Measurements from ENCODE around the gene ADGRG4. TPM values are rescaled to one million over a fixed set of nuclear protein-coding genes. Genes with fewer than 3 reads are reported as not detected.

Gene ADGRG4
- total and polyA plus RNA-seq, 2 donors (not counting 1 experiment from before 2014, with no cell fraction given): 0.03 TPM; not detected in 1

DNA sequence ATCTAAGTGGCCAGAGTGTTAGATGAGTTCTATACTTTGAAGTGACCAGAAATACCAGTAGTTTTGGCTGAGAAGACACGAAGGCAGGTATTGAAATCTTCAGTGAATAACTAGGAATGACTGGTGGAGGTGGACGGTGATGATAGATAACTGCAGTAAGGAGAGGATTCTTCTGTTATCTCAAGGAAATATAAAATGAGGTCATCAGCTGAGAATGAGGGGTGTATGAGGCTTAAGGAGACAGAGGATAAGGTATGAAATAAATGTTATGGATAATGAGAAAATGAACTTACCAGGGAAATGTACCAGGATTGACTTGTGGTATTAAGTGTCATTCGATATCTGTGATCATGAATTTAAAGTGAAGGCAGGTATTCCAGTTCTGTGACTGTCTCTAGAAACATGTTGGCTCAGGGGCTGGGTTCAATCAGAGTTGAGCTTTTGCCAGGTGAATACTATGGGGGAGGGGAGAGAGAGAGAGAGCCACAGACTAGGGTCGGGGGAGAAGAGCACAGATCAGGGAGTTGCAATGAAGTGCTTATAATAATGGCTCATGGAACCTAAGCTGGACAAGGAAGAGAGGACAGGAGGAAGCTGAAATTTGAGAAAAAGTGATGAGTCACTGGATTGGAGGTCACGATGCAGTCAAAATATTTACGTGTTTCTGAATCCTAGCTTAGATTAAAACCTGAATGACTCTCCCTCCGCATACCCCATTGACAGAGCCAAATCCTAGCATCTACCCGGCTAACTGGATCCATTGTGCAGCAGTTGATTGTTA is 149.5 kb downstream of the ADGRG4 start:
- H2AFZ ChIP-seq (ENCODE audit: low read length): no peak overlapping the region
- H3K27me3 ChIP-seq (ENCODE audit: control insufficient read depth, insufficient read depth, low read length): no peaks in the 10 kb centered on the region
- H3K36me3 ChIP-seq (ENCODE audit: control insufficient read depth, insufficient read depth, low read length): no peaks in the 10 kb centered on the region
- TF ChIP-seq EZH2 (IDR thresholded peaks at IDR 0.05; ENCODE audit: low read length, missing control alignments): no peak
- TF ChIP-seq, protein P1, sequence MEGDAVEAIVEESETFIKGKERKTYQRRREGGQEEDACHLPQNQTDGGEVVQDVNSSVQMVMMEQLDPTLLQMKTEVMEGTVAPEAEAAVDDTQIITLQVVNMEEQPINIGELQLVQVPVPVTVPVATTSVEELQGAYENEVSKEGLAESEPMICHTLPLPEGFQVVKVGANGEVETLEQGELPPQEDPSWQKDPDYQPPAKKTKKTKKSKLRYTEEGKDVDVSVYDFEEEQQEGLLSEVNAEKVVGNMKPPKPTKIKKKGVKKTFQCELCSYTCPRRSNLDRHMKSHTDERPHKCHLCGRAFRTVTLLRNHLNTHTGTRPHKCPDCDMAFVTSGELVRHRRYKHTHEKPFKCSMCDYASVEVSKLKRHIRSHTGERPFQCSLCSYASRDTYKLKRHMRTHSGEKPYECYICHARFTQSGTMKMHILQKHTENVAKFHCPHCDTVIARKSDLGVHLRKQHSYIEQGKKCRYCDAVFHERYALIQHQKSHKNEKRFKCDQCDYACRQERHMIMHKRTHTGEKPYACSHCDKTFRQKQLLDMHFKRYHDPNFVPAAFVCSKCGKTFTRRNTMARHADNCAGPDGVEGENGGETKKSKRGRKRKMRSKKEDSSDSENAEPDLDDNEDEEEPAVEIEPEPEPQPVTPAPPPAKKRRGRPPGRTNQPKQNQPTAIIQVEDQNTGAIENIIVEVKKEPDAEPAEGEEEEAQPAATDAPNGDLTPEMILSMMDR (conservative IDR thresholded peaks at IDR 0.05 in 1 of 2, IDR thresholded peaks at IDR 0.05 in 1 of 2; ENCODE audit: low read depth in 1 of 2, low read length in 2 of 2): no peak
- no peak overlapping the region for H3K4me3 ChIP-seq (replicated peaks in 1 of 4; ENCODE audit: control extremely low read depth in 1 of 4, insufficient read depth in 1 of 4, low read depth in 3 of 4, low read length in 4 of 4)
- no peaks in the 10 kb centered on the region for H4K20me1 ChIP-seq (ENCODE audit: control insufficient read depth, extremely low read depth, insufficient read depth, low read length)
- no peak overlapping the region for H3K4me2 ChIP-seq (ENCODE audit: extremely low read depth, insufficient read depth, low read length)
- H3K4me1 ChIP-seq (ENCODE audit: control insufficient read depth, extremely low read depth, insufficient read depth, low read length): no peaks in the 10 kb centered on the region
- no peaks in the 10 kb centered on the region for H3K79me2 ChIP-seq (ENCODE audit: control insufficient read depth, insufficient read depth, low read length)
- no peak for DNase-seq (ENCODE audit: low read depth in 2 of 2)
- H3K27ac ChIP-seq (ENCODE audit: insufficient read depth, low read length): no peak overlapping the region
- no peaks in the 10 kb centered on the region for H3K9me3 ChIP-seq (ENCODE audit: control insufficient read depth, insufficient read depth, low read depth, low read length)
- no peak overlapping the region for H3K9ac ChIP-seq (ENCODE audit: insufficient read depth, low read length)

DNA sequence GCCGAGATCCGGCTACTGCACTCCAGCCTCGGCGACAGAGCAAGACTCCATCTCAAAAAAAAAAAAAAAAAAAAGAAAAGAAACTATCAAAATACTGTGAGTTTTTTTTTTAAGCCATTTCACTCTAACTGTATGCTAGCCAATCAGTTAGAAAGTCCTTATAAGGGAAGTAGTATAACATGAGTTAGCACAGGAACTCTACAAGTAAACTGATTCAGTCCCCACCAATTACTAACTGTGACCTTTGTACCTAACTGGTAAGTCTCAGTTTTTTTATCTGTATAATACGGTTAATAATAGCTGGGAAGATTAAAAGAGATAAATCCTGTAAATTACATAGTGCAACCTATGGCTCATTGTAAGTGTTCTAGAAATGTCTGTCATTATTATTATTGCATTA is 151.9 kb downstream of the ADGRG4 start:
- TF ChIP-seq EZH2 (IDR thresholded peaks at IDR 0.05; ENCODE audit: low read length, missing control alignments): no peak
- TF ChIP-seq, protein P1 (conservative IDR thresholded peaks at IDR 0.05 in 1 of 2, IDR thresholded peaks at IDR 0.05 in 1 of 2; ENCODE audit: low read depth in 1 of 2, low read length in 2 of 2): no peak
- DNase-seq (ENCODE audit: low read depth in 2 of 2): no peak
- Histone ChIP-seq H3K27ac (ENCODE audit: insufficient read depth, low read length) (no peak overlapping the region), H3K4me3 (replicated peaks in 1 of 4; ENCODE audit: control extremely low read depth in 1 of 4, insufficient read depth in 1 of 4, low read depth in 3 of 4, low read length in 4 of 4) (no peak overlapping the region), H3K79me2 (ENCODE audit: control insufficient read depth, insufficient read depth, low read length) (no peaks in the 10 kb centered on the region), H3K27me3 (ENCODE audit: control insufficient read depth, insufficient read depth, low read length) (no peaks in the 10 kb centered on the region), H2AFZ (ENCODE audit: low read length) (no peak overlapping the region), H3K9me3 (ENCODE audit: control insufficient read depth, insufficient read depth, low read depth, low read length) (no peaks in the 10 kb centered on the region), H4K20me1 (ENCODE audit: control insufficient read depth, extremely low read depth, insufficient read depth, low read length) (no peaks in the 10 kb centered on the region), H3K9ac (ENCODE audit: insufficient read depth, low read length) (no peak overlapping the region), H3K36me3 (ENCODE audit: control insufficient read depth, insufficient read depth, low read length) (no peaks in the 10 kb centered on the region), H3K4me1 (ENCODE audit: control insufficient read depth, extremely low read depth, insufficient read depth, low read length) (no peaks in the 10 kb centered on the region), H3K4me2 (ENCODE audit: extremely low read depth, insufficient read depth, low read length) (no peak overlapping the region)

DNA sequence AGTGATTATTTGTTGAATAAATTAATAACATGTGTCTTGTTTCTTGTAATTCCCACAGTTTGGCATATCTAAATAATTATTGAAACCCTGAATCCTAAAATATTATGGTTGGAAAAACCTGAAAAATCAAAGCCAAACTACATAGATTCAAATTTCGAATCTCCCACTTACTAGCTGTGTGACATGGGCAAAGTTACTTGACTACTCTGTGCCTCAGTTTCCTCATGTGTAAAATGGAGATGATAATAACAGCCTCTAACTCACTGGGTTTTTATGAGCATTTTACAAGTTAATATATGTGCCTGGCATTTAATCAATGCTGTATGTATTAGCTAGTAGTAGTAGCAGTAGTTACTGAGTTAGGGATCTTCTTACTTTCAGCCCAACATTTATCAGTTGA is 152.4 kb downstream of the ADGRG4 start:
- Histone ChIP-seq H3K27ac (ENCODE audit: insufficient read depth, low read length) (no peak overlapping the region), H3K4me3 (replicated peaks in 1 of 4; ENCODE audit: control extremely low read depth in 1 of 4, insufficient read depth in 1 of 4, low read depth in 3 of 4, low read length in 4 of 4) (no peak overlapping the region), H3K9ac (ENCODE audit: insufficient read depth, low read length) (no peak overlapping the region), H2AFZ (ENCODE audit: low read length) (no peak overlapping the region), H3K36me3 (ENCODE audit: control insufficient read depth, insufficient read depth, low read length) (no peaks in the 10 kb centered on the region), H3K9me3 (ENCODE audit: control insufficient read depth, insufficient read depth, low read depth, low read length) (no peaks in the 10 kb centered on the region), H3K79me2 (ENCODE audit: control insufficient read depth, insufficient read depth, low read length) (no peaks in the 10 kb centered on the region), H3K4me1 (ENCODE audit: control insufficient read depth, extremely low read depth, insufficient read depth, low read length) (no peaks in the 10 kb centered on the region), H4K20me1 (ENCODE audit: control insufficient read depth, extremely low read depth, insufficient read depth, low read length) (no peaks in the 10 kb centered on the region), H3K4me2 (ENCODE audit: extremely low read depth, insufficient read depth, low read length) (no peak overlapping the region), H3K27me3 (ENCODE audit: control insufficient read depth, insufficient read depth, low read length) (no peaks in the 10 kb centered on the region)
- DNase-seq (ENCODE audit: low read depth in 2 of 2): no peak
- TF ChIP-seq, protein P1 (conservative IDR thresholded peaks at IDR 0.05 in 1 of 2, IDR thresholded peaks at IDR 0.05 in 1 of 2; ENCODE audit: low read depth in 1 of 2, low read length in 2 of 2): no peak
- TF ChIP-seq EZH2 (IDR thresholded peaks at IDR 0.05; ENCODE audit: low read length, missing control alignments): no peak

Measured in fibroblast of lung (primary cell).